ENCODE measurements around the gene FOXK2.
"Not testable (repeated sequence)": the region's sequence is repeated elsewhere in the genome, so short reads cannot be mapped to it uniquely, and the experiment has no call there.

FOXK2 gene

DNA sequence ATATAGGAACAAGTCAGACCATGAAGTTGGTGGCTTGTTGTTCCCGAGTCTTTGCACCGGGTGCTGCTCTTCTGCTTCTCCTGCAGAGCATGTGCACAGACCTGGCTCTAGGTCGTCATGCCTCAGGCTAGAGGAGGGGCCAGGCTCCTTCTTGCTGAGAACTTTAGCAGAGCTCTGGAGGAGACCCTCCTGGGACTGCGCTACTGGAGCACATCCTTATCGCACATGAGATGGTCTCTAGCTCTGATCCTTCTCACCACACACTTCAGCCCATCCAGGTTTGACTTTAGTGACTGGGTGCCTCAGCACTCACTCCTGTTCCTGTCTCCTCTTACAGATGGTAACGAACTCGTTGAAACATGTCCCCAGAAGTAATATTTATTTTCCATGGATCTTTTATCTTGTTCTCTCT lies 14.9 kb downstream of the FOXK2 start:
- no peak for DNase-seq

DNA sequence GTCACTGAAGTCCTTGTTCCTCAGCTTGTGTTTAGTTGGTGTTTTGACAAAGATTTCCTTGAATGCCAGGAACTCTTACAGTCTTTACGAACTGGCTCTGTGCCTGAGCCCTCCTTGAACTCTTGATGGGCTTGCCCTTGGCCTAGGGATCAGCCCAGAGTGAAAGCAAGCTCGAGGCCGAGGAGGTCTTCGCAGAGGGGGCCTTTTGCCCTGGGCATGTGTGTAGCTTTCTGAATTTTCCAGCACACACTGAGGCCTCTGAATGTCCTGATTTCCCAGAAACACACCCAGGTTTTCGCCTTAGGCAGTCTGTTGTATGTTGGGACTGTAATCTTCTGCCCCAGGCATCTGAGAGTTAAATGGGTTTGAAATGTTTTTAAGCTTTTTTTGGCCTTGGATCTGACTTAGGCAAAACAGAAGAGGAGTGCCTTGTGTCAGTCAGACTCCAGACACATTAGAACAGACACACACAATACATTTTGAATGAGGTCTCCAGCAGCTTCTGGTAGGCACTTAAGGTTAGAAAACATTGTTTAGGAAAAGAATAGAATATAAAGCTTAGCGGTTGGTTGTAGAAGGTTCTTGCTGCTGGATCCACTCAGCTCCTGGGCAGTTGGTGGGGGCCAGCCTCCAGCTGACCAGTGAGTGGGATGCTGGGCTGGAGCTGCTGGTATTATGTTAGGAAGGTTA lies 17.1 kb downstream of the FOXK2 start:
- no peak for DNase-seq

DNA sequence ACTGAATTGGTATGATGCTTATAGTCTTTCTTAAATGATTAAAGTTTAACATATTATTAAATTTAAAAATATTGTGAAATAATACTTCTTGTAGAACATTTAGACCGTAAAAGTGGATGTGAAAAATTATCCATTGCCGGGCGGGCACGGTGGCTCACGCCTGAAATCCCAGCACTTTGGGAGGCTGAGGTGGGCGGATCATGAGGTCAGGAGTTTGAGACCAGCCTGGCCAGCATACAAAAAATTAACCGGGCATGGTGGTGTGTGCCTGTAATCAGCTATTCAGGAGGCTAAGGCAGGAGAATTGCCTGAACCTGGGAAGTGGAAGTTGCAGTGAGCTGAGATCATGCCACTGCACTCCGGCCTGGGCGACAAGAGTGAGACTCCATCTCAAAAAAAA lies 17.7 kb downstream of the FOXK2 start:
- DNase-seq: not testable (repeated sequence)

DNA sequence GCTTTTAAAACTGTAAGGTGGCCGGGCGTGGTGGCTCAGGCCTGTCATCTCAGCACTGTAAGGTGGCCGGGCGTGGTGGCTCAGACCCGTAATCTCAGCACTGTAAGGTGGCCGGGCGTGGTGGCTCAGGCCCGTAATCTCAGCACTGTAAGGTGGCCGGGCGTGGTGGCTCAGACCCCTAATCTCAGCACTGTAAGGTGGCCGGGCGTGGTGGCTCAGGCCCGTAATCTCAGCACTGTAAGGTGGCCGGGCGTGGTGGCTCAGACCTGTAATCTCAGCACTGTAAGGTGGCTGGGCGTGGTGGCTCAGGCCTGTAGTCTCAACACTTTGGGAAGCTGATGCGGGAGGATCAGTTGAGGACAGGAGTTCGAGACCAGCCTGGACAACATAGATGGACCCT lies 19.5 kb downstream of the FOXK2 start:
- DNase-seq: not testable (repeated sequence)

DNA sequence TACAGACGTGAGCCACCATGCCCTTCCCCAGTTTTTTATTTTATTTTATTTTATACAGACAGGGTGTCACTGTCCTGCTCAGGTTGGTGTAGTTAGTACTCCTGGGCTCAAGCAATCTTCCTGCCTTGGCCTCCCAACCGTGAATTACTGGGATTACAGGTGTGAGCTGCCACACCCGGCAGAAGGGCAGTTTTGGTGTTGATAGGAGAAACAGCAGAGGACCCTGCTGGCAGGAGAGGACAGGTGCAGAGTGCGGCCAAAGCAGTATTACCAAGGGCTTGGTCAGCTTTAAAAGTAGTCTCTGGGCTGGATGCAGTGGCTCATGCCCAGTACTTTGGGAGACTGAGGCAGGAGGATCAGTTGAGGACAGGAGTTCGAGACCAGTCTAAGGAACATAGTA lies 22.9 kb downstream of the FOXK2 start:
- DNase-seq: no peak

DNA sequence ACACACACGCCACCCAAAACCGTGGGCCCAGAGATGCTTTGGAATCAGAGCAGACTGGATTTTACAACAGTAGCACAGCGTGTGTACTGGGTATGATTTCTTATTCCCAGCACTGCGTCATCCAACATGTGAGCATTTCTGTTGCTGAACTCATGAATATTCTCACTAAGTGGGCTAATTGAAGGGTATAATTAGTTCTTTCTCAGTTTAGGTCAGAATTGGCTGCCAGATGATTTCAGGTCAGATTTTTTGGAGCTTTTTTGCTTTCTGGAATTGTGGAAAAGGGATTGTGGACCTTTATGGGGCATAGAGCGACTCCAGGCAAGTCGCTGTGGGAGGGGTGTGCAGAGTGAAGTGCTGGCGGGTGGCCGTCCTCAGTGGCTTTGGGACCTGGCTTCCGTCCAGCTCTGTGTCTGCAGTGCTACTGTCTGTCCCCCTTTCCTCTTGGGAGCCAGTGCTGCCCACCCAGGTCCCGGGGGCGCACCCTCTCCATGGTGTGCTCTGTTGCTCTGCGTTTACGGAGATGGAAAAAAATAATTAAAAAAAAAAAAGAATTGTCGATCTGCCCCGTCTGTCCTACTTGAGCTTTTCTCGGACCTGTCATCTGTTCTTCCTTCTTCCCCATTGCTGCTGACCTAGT lies 25.0 kb downstream of the FOXK2 start:
- DNase-seq: no peak

DNA sequence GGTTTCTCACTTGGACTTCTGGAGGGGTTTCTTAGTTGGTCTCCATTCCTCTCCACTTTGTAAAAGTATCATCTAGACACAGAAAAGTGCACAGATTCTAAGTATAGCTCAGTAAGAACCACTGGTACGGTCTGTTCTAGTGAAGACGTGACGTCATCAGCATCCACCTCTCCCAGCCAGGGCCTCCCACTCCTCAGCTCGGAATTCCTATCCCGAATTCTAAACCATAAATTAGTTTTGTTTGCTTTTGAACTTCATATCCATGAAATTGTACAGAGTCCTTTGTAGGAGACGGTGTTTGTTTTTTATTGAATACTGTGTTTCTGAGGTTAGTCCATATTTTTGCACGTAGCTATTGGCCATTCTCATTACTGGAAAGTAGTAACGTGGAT lies 25.5 kb downstream of the FOXK2 start:
- no peak for DNase-seq

DNA sequence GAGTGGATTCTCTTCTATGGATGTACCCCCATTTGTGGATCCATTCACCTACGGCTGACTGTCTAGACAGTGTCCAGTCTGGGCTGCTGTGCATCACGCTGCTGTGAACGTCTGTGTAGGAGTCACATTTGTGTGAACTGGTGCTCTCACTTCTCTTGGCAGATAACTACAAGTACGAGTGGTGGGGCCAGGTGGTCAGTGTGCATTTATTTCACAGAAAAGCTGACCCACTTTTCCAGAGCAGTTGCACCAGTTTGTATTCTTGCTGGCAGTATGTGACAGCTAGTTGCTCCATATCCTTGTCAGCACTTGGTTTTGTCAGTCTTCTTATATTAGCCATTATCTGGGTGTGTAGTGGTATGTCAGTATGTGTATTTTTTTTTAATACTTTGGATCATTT lies 28.4 kb downstream of the FOXK2 start:
- DNase-seq: no peak

DNA sequence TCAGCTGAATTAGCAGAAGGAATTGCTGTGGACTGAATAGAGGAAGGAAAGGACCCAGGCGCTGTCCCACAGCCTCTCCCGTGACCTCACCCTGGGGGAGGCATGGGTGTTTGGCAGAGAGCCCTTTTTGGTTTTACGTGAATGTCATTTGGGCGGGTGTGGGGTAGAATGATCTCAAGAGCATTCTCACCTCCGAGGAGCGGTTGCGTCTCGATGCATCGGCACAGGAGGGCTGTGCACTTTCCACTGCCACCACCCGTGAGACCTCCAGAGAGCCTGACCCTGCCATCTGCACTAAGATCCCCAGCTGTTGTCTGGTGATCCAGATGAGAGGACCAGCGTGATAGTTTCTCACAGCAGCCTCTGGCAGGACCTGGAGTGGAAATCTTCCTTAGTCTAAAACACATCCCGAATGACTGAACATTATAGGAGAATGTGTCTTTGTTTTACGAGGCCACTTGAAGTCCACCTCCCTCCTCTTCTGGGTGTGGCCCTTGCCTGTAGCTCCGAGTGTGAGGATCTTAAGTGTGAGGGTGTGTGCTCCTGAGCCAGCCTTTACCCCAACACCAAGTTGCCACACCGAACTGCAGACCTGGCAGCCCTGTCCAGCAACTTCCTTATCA lies 29.3 kb downstream of the FOXK2 start:
- DNase-seq: no peak

DNA sequence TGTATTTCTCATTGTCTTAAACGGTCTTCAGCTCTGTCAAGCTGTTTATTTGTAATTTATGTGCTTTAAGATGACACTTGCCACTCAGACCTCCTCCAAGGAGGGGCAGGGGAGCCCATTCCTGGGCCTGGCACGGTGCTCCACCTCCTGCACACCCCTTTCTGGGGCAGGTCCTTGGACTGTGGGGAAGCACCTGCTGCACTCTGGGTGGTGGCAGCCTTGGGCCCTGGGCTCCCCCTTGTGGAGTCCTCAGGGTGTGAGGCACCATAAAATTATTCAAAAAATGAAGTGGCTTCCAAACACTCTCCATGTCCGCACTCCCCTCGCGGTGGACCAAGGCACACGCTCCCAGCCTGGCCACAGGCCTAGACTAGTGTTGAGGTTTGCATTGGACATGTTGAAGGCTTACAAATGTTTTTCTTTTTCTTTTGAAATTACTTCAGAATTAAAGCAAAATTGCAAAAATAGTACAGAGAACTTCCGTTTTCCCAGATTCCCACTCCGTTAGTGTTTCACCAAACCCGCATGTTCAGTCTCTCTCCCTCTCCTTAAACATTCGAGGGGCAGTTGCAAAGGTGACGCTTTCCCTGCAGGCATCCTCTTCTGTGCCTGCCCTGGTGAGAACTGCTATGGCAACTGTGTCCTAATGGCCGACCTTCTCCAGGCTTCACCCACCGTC lies 32.4 kb downstream of the FOXK2 start:
- peak; percentile 62 for DNase-seq

DNA sequence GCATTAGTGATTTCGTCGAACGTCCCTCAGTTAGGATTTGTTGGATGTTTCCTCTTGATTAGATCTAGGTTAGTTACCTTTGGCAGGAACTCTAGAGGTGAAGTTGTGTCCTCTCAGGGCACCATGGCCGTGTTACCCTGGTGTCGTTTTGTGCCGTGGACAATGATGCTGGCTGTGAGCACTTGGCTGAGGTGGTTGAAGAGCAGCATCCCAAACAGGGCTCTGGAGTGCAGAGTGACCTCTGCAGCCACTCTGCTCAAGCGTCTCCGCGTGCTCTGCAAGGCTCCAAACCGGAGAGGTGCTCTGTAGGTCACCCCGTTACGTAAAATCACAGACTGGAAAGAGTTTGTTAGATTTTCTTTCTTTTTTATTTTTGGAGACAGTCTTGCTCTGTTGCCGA lies 33.0 kb downstream of the FOXK2 start:
- no peak for DNase-seq

DNA sequence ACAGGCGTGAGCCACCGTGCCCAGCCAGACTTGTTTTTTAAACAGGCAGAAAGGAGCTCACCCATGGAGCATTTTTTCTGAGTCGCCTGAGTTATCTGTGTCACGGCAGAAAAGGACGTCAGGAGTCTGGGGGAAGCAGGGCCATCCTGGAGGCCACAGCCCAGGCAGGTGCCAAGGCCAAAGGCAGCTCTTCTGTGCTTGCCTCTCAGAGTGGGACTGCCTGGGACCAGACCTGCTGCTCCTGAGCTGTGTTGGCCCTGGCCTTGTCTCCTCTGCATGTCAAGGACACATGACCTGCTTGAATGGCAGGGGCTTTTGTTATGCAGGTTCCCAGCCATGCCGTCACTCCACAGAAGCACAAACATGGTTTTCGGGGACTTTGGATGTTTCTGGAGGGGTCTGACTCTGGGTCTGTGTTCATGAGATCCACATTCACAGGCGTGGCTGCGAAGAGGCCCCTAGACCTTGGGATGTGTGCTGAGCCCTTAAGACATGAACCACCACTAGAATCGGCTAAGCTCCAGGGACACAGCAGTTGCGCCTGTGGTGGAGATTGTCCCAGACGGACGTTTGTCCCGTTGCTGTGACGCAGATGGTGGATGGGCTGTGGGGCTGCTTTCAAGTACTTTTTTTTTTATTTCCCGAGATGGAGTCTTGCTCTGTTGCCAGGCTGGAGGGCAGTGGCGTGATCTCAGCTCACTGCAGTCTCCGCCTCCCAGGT lies 33.8 kb downstream of the FOXK2 start:
- no peak for DNase-seq

DNA sequence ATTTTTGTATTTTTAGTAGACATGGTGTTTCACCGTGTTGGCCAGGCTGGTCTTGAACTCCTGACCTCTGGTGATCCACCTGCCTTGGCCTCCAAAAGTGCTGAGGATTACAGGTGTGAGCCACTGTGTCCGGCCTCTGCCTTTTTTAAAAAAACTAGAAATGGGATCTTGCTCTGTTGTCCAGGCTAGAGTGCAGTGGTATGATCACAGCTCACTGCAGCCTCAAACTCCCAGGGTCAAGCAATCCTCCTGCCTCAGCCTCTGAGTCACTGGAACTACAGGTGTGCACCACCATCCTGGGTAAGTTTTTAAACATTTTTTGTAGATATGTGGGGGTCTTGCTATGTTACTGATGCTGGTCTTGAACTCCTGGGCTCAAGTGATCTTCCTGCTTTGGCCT lies 38.0 kb downstream of the FOXK2 start:
- not testable (repeated sequence) for DNase-seq

DNA sequence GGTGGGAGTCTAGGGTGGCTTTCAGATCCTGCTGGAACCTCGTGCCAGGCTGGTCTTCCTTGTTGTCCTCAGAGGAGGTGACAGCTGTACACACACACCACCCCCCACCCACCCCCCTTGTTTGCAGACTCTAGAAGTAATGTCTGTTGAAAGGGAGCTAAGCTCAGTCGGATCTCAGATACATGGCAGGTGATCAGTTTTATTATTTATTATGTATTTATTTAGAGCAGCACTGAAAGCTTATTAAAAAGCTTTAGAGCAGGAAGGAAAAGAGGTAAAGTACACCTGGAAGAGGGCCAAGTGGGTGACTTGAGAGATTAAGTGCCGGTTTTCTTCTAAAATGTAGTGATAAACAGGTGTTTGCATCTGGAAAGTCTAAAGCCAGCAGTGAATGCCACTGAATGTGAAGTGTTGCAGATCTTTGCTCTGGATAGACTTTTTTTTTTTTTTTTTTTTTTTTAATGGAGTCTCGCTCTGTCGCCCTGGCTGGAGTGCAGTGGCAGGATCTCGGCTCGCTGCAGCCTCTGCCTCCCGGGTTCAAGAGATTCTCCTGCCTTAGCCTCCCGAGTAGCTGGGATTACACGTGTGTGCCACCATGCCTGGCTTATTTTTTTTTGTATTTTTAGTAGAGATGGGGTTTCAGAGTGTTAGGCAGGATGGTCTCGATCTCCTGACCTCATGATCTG lies 40.2 kb downstream of the FOXK2 start:
- DNase-seq: no peak

DNA sequence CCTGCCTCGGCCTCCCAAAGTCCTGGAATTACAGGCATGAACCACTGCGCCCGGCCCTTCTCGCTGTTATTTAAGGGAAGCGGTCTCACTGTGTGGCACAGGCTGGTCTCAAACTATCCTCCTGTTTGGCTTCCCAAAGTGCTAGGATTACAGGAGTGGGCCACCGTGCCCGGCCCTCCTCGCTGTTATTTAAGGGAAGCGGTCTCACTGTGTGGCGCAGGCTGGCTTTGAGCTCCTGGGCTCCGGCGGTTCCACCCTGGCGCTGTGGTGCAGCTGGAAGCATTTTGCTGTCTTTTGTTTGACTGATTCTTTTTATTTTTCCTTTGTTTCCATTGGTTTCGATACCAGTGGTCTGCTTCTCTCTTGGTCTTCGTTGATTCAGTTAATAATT lies 40.7 kb downstream of the FOXK2 start:
- no peak for DNase-seq

DNA sequence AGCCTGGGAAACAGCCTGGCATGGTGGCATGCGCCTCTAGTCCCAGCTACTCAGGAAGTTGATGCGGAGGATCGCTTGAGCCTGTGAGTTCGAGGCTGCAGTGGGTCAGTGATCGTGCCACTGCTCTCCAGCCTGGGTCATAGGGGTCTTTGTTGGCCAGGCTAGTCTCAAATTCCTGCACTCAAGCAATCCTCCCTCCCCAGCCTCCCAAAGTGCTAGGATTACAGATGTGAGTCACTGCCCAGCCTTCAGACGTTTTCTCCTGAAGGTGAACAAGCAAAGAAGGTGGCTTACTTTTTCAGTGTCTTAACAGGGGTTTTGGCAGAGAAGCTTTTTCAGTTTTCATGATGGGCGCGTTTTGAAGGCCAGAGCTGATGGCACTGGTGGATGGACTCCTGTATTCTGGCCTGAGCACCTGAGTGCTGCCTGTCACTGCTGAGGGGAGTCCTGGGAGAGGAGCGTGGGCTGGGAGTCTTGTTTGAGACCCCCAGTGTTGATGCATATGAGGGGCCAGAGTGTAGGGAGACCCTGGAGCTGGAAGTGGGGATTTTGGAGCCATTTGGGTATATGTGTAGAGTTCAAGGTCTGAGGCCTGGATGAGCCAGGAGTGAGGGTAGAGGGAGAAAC lies 41.4 kb downstream of the FOXK2 start:
- no peak for DNase-seq

DNA sequence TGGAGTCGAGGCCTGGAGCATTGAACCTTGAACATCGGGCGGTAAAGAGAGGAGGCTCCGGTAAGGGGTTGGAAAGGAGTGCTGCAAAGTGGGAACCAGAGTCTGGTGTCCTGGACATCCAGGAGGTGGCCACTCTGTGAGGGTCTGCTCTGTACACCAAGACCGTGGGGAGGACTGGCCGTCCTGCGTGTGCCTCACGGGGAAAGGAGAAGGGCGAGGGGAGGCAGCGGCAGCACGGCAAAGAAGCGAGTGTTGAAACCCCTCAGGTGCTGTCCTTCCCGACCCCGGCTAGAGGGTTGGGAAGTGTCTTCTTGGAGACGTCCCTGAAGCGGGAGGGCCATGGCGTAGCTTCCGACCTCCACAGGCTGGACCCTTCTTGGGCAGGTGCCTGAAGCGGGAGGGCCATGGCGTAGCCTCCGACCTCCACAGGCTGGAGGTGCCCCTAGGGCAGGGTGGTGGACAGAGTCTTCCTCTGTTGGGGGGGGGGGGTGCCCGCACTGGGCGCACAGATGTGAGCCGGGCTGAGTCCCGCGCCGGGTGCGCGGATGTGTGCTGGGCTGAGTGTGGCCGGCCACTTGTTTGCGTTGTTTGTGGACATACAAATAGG lies 42.0 kb downstream of the FOXK2 start:
- DNase-seq: no peak

DNA sequence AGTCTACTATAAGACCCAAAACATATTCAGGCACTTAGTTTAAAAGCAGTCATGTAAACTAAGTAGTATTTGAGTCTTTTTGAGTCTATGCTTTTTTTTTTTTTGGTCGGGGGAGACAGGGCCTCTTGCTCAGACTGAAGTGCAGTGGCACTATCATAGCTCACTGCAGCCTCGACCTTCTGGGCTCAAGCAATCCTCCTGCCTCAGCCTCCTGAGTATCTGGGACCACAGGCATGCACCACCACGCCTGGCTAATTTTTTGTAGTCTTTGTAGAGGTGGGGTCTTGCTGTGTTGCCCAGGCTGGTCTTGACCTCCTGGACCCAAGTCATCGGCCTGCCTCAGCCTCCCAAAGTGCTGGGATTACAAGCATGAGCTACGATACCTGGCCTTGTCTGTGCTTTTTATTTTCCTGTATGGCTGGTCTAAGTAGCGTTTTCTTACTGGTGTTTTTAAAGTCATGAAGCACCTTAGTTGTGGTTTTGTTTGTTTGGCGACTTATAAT lies 43.2 kb downstream of the FOXK2 start:
- DNase-seq: not testable (repeated sequence)

DNA sequence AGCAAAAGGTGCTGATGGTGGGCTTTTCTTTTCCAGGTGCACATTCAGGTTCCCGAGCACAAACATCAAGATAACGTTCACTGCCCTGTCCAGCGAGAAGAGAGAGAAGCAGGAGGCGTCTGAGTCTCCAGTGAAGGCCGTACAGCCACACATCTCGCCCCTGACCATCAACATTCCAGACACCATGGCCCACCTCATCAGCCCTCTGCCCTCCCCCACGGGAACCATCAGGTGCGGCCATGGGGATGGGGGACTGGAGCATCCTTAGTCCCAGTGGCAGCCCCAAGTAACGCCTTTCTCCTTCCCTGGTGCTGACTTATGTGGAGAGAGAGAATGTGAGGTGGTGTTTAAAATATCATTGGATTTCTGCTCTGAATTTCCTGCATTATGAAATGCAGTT lies 43.8 kb downstream of the FOXK2 start:
- DNase-seq: no peak

DNA sequence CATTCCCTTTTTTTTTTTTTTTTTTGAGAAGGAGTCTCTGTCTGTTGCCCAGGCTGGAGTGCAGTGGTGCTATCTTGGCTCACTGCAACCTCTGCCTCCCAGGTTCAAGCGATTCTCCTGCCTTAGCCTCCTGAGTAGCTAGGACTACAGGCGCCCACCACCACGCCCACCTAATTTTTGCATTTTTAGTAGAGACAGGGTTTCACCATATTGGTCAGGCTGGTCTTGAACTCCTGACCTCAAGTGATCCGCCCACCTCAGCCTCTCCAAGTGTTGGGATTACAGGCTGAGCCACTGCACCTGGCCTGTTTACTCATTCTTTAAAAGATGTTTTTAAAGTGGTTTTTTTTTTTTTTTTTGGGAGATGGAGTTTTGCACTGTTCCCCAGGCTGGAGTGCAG lies 44.2 kb downstream of the FOXK2 start:
- not testable (repeated sequence) for DNase-seq

DNA sequence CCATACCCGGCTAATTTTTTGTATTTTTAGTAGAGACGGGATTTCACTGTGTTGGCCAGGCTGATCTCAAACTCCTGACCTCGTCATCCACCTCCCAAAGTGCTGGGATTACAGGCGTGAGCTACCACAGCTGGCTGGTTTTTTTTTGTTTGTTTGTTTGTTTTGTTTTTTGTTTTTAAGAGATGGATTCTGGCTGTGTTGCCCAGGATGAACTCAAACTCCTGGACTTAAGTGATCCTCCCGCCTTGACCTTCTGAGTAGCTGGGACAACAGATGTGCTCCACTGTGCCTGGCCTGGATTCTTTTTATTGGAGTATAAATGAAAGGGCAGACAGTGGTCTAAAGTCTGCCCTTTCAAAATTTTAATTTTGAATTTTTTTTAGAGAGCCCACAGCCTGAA lies 44.7 kb downstream of the FOXK2 start:
- no peak for DNase-seq

Data from effector CD8-positive, alpha-beta T cell (primary cell).